GM19043 (cell line): ENCODE measurements around the gene BRWD1.
"Not testable (repeated sequence)": the region's sequence is repeated elsewhere in the genome, so short reads cannot be mapped to it uniquely, and the experiment has no call there.

Source experiments
- ATAC-seq: cut with Tn5 transposase; IDR thresholded peaks from one replicate; pipeline ENCODE4 v1.9.1; 2021; ENCODE audit warnings: low read depth; ENCODE audit not compliant: unreplicated experiment

The BRWD1 gene

DNA sequence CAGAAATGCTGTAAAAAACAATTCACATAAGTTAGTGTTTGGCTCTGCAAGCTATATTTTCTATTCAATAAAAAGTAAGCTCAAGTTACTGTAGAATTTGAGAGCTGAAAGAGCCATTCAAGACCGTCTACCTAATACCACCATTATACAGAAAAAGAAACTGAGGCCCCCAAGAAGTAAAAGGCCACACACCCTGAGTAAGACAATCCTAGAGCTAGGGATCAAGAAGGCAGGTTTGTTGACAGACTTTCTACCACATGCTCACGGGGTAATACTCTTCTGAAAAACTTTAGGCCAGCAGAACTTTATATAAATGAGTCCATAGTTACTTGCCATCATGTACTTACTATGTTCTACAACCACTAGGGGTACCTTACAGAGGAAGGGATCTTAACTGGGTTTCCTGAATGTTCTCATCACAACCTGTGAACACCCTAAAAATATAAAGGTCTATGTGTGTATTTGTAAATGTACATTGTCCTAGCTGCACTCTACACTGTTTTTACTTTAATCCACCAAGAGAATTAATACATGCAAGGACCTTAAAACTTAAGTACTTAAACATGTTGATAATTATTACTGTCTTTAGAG, 132.9 kb downstream of the BRWD1 start:
- ATAC-seq = no peak

DNA sequence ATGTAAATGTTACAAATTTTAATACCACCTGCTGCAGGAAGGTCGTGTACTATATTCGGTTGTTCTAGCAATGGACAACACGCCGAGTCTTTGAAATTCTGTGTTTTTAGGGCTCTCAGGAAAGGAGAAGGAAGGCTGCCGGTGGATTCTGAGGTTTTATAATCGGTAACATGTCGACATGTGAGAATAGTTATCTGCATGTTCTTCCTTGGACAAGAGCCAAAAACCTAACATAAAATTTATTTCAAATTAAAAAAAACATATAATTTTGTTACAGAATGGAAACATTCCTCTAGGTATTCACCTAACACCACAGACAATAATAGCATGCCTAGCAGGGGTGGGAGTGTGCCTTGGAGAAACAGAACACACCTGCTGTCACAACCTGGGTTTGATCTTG, 135.0 kb downstream of the BRWD1 start:
- no peak for ATAC-seq

DNA sequence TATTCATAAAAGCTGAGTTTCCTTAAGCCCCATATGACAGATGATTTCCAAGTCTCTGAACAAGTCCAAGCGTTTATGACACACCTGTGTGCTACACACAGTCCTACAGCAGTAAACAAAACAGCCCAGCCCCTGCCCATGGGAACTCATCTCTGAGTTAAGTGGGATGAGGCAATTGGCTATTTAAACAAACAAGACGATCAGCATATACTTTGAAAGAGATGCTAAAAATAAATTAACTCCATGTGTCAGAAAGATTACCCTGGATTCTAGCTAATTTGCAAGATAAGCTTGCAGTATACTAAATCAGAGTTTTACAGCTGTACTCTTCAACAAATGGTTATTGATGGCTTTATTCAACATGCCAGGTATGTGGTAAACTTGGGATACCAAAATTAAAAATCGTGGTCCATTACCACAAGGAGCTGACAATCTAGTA, 137.1 kb downstream of the BRWD1 start:
- ATAC-seq = no peak

DNA sequence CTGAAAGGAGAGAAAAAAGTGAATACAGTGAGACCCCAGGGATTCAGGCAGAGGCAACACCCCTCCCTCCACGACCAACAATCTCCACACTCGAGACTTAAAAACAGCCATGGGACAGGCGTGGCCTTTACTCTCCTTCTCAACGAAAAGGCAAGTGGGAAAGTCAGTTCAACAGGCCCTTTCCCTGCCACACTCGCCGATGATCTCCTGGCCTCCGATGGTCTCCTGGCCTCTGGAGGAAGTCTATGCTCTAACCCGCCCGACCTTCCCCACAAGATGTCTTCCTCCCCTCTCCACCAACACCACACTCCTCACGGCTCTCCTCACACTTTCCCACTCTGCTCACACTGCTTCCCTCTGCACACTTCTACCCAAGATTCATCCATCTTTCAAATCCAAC, 137.8 kb downstream of the BRWD1 start:
- ATAC-seq = no peak

DNA sequence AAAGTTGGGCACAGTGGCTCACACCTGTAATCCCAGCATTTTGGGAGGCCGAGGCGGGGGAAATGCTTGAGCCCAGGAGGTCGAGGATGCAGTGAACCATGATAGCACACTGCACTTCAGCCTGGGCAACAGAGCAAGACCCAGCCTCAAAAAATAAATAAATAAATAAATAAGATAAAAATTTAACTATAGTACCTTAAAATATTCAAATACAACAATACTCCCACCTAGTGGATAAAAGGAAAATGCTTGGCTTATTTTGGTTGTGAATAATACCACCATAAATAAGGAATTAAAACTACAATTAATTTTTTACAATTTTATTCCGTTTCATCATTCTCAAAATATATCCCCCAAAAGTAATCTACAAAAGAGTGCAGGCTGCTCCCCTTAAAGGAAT, 138.3 kb downstream of the BRWD1 start:
- ATAC-seq = no peak

DNA sequence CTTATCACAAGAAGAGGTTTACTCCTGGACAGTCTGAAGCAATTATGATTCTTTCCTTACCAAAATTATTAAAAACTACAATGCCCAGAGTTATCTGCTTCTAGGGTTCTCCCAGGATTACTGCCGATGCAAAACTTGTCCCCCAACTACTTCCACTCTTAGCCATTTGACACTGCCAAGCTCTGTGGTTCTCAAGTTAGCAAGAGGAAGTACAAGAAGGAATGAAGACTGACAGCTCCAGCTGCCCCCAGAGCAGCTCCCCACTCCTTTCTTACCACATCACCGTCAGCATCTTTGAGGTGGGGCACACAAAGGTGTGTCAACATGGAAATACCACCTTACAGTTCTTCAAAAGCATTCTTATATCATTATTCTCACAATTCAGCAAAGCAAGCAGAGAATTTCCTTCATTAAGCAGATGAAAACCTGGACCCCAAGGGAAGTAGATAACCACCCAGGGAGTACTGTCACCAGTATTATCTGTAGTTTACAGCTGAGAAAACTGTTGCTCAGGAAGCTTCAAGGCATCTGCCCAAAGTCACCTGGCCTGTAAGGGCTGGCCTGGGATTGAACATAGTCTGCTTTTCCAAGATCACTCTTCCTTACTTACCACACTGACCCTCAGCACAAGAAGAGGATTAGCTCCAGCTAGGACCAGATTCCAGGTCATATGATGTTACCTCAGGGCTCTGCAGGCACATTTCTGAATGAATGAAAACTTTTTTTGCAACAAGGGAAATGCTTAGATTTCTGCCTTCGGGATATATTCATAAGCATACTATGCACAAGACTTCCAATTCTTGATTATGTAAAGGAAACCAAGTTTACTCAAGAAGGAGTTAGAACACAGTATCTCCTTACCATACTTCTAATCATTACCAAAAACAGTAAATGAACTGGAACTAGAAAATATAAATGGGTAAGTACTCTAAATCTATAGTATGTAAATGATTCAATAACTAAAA, 139.4 kb downstream of the BRWD1 start:
- ATAC-seq = no peak

DNA sequence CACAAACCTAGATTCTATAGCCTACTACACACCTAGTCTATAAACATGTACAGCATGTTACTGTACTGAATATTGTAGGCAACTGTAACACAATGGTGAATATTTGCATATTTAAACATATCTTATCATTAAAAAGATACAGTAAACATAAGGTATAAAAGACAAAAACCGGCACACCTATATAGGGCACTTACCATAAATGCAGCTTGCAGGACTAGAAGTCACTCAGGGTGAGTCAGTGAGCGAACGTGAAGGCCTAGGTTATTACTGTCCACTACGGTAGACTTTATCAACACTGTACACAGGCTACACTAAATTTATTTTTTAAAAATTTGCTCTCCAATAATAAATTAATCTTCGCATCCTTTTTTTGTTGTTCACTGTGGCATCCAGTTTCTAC, 143.5 kb downstream of the BRWD1 start:
- no peak for ATAC-seq

DNA sequence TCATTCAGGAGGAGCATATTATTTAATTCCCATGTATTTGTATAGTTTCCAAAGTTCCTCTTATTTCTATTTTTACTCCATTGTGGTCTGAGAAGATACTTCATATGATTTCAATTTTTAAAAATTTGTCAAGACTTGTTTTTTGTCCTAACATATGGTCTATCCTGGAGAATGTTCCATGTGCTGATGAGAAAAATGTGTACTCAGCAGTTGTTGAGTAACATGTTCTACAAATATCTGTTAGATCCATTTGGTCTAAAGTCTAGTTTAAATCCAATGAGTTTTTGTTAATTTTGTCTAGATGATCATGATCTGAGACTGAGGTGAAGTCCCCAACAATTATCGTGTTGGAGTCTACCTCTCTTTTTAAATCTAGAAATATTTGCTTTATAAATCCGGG, 144.6 kb downstream of the BRWD1 start:
- no peak for ATAC-seq

DNA sequence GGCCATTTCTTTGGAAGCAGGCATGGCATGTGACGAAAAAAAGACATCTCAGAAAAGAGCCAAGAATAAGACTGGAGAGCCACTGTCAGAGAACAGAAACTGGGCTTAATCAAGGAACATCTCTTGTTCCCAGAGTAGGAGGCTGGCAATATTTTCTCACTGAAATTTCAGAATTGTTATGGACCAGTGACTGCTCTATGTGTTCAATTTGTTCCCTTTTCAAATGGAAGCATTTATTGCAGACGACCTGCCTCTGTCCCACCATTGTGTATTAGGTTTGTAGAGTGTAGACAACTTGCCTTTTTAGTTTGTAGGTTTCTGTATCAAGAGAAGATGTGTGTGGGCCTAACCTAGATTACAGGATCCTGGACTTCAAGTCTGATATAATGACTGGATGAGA, 148.9 kb downstream of the BRWD1 start:
- no peak for ATAC-seq

DNA sequence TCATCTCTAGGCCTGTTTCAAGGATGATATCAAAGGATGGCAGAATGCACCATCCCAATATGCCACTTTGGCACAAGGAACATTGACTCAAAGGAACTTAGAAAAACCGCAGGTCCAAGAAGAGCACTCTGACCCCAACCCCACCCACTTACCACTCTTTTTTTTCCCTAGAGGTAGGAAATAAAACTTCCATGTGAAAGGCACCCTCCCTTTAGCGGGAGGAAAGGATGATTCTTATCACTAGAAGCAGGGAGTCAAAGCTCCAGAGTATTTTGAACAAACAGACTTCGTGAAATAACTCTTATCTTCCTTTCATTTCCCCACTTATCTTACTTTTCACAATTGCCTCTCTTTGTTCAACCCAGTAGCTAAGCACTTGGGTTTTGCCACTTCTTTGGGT, 152.4 kb downstream of the BRWD1 start:
- no peak for ATAC-seq

DNA sequence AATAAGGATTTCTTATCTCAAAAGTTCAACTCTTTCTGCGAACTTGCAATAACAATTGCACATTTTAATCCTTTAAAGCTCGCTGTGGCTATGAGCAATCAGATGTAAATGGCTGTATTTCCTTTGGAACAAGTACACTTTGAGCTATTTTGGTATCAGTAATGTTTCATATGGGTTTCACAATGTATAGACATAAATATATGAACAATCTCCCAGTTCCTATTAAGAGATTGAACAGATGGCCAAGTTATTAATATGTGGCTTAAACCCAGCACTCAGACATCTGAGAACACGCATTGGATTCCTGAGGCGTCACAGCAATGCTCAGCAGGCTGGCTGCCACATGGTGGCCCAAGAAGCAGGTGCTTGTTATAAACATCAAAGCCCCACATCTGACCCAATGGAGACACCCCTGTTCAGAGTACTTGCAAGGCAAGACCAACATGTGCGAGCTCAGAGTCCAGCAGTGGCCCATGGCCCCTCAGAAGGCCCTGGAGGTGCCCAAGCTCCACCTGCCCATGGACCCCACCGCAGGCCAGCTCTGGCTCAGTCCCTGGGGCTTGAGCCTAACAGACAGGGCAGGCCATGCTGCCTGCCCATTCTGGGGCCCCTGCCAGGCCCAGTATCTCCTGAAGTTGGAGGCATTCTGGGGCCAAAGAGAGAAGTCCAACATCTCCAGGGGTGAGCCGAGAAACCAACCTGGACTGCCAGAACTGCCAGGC, 153.9 kb downstream of the BRWD1 start:
- no peak for ATAC-seq

DNA sequence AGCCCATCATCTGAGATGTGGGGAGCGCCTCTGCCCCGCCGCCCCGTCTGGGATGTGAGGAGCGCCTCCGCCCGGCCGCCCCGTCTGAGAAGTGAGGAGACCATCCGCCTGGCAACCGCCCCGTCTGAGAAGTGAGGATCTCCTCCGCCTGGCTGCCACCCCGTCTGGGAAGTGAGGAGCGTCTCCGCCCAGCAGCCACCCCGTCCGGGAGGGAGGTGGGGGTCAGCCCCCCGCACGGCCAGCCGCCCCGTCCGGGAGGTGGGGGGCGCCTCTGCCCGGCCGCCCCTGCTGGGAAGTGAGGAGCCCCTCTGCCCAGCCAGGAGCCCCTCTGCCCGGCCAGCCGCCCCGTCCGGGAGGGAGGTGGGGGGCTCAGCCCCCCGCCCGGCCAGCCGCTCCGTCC, 156.2 kb downstream of the BRWD1 start:
- not testable (repeated sequence) for ATAC-seq

DNA sequence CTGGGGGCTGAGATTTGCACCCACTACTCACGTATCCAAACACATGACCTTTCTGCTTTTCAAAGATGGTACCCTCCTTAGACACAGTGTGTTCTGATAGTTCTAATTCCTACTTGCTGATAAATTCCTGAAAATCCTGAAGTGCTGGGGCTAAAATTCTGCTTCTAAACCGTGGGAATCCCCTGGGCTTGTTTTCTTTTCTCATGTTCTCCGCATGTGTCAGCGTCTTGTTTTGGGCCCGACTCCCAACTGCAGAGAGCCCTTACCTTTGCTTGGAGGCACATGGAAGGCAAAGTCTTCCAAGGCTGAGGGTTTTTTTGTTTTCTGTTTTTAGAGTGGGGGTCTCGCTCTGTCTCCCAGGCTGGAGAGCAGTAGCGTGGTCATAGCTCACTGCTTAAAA, 157.4 kb downstream of the BRWD1 start:
- no peak for ATAC-seq

DNA sequence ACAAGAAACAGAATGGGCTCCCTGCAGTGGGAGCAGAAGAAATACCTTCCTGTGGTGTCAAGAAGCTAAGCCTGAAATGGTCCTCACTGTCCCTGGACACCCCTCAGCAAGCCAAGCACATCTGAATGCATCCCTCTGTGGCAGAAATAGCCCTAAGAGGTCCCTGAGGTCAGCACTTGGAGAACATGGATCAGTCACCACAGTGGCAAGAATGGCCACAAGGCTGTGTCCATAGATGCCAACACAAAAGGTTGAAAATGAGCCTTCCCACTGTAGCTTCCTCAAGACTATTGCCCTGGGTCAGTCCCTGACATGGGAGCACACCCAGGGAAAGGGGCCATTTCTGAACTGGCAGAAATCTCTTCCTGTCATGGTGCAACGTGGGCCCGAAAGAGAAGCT, 157.9 kb downstream of the BRWD1 start:
- no peak for ATAC-seq

DNA sequence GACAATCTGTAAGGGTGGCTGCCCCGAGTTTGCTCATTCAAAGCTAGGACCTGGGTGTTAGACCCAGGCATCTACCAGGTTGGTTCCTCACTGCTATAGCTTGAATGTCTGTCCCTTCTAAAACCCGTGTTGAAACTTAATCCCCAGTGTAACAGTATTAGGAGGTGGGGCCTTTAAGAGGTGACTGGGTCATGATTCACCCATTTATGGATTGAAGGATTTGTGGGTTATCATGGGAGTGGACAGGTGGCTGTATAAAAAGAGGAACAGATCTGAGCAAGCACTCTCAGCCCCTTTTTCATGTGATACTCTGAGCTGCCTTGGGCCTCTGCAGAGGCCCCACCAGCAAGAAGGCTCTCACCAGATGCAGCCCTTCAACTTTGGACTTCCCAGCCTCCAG, 159.6 kb downstream of the BRWD1 start:
- no peak for ATAC-seq

DNA sequence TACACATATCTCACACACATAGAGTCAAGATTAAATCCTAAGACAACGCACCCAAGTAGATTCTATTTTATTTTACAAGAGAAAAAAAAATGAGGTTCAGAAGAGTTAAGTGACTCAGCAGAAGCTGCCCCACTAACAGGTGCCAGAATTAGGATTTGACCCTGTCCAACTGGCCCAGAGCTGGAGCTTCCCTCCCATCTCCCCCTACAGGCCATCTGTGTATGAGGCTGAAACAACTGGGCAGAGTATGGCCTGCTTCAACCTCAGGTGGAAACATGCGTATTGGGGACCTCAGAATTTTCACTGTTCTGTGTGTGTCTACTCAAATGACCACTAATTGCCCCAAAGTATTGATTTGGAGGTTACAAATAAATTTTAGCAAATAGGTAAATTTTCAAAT, 160.1 kb downstream of the BRWD1 start:
- no peak for ATAC-seq

DNA sequence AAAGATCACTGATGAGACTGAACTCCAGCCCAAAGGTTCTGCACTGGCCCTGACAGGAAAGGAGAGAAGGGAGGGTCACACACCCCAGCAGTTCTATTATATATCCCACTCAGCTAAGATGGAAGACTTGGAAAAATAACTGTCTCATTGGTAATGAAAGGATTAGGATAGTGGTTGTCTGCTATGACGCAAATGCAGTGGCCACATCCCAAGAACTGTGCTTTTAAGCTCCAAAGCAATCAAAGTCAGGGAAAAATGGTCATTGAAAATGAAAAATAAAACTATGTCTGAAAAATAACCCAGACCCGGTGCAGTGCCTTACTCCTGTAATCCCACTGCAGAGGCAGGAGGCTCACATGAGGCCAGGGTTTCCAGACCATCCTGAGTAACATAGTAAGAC, 161.2 kb downstream of the BRWD1 start:
- ATAC-seq = no peak

DNA sequence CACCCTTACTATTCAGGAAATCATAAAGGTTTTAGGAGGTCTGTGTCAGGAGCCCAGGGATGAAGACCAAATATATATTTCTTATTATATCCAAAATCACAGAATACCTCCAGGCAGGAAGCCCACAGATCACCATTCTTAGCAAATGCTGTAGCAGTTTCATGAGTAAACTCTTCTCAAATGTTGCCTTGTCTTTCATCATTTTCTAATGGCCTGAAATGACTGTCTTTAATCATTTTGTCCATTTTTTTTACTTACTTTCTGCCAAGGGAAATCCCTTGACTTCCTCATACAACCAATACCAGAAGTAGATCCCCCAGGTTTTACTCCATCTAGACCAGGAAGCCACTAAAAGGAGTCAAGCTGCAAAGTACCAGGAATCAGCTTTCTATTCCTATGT, 162.6 kb downstream of the BRWD1 start:
- ATAC-seq = no peak

DNA sequence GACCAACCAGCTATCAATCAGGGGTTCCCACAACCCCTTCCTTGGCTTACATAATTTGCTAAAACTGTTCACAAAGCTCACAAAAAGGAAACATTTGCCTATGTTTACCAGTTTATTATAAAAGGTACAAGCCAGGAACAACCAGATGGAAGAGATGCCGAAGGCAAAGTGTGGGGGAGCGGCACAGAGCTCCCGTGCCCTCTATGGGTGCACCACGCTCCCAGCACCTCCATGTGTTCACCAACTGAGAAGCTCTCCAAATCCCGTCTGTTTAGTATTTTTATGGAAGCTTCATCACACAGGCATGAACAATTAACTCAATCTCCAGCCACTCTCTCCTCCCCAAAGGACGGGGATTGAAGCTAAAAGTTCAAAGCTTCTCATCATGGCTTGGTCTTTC, 163.1 kb downstream of the BRWD1 start:
- ATAC-seq = no peak

DNA sequence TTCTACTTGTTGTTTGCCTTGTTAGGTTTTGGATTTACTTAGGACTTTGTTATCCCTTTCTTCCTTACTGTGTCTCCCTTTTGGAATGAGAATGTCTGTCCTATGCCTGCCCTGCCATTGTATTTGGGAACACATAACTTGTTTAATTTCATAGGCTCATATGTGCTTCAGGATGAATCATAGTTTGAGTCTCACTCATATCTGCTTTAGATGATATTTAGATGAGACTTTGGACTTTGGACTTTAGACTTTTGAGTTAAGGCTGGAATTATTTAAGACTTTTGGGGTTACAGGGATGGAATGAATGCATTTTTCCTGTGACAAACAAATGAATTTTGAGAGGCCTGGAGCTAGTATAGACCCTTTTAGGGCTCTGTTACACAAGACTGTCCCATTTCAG, 163.6 kb downstream of the BRWD1 start:
- ATAC-seq = no peak

DNA sequence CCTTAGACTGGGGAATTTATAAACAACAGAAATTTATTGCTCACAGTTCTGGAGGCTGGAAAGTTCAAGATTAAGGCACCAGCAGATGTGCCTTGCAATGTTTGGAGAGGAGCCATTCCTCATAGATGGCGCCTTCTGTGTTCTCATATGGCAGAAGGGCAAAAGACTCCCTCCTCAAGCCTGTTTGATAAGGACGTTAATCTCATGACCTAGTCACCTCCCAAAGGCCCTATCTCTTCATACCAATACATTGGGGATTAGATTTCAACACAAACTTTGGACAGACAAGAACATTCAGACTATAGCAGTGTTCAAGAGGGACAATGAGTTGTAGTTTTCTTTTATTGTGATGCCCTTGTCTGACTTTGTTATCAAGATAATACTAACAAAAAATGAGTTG, 164.5 kb downstream of the BRWD1 start:
- no peak for ATAC-seq

DNA sequence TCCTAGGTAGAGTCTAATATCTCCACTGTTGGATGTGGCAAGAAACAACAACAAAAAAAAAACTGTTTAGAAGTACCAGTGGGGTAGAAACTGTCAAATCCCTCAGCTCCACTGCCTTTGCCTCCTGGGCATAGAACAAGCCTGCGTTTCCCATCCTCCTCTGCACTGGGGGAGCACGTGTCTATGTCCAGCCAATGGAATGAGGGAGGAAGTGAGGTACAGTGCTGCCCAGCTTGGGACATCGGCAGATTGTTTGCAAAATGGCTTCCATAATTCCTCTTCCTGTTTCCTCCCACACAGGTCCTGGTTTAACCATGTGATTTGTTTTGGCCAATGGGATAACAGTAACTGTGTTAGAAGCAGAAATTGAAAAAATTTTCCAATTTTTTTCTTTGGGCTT, 169.2 kb downstream of the BRWD1 start:
- ATAC-seq = no peak
